Loucy (cell line): ENCODE measurements around the gene FAM168A.

Experiments
- CTCF ChIP-seq: fragments of 200-600 bp; sonication (generic); conservative IDR thresholded peaks from 2 replicates; pipeline ENCODE4 v1.5.1; 2014; ENCODE audit warnings: mild to moderate bottlenecking, antibody characterized with exemption, low read length
- EZH2phosphoT487 ChIP-seq: fragments of 200-600 bp; IDR thresholded peaks from 2 replicates; pipeline ENCODE4 v1.6.1; 2018; ENCODE audit warnings: antibody characterized with exemption, mild to moderate bottlenecking, moderate library complexity, borderline replicate concordance

DNA sequence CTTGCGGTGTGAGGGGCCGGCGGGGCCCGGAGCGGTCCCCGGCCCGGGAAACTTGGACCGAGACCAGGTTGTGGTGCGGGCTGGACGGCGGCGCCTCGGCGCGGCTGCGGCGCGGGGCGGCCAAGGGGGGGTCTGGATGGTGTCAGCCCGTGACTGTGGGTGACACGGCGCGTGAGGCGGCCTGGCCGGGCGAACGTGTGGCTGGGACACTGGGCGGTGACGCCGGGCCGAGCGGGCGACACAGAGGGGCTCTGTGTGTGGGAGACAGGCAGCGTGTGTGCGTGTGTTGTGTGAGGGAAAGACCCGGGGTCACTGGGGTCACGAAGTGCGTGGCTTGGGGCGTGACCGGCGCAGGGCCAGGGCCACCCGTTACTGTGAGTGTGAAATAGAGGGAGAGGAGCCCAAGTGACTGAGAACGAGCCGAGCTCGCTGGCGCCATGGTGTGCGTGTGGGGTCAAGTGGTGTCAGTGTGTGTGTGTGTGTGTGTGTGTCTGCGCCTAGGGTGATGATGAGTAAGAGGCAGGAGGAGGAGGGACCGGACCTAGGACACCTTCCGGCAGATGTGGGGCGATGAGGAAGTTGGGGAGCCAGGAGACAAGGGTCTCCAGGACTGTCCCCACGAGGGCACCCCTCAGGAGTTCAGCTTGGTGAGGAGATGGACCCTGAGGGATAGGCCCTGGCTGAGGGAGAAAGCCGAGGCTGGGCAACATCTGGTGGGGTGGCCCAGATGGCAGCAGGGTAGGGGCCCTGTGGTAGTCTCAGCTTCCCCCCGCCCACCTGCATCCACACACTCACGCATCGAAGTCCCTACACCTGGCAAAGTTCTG, 220.9 kb downstream of the FAM168A start:
- TF ChIP-seq CTCF (no peak), EZH2phosphoT487 (no peak)
